GM06990 (cell line): Measurements from ENCODE around the gene SSC5D.

Experiments used
- DNase-seq: peaks from one replicate; pipeline ENCODE4 v3.0.0-alpha.2; 2011; ENCODE audit not compliant: insufficient read length; ENCODE audit errors: extremely low read depth
- H3K27me3 ChIP-seq: replicated peaks from 2 replicates; pipeline ENCODE4 v1.6.0; 2011; ENCODE audit warnings: low read length; ENCODE audit not compliant: control insufficient read depth, insufficient read depth
- H3K36me3 ChIP-seq: 2 replicates; pipeline ENCODE4 v1.5.1; 2011; ENCODE audit warnings: low read length; ENCODE audit not compliant: control insufficient read depth, insufficient read depth
- H3K4me3 ChIP-seq: replicated peaks from 2 replicates; pipeline ENCODE4 v1.5.1; 2011; ENCODE audit warnings: low read depth, mild to moderate bottlenecking, control low read depth, low read length
- TF ChIP-seq, protein P1 (sequence below): IDR thresholded peaks from 2 replicates; pipeline ENCODE4 v1.5.1; 2011; ENCODE audit warnings: low read length, control low read depth, mild to moderate bottlenecking, inconsistent platforms; ENCODE audit not compliant: insufficient read depth, poor library complexity, severe bottlenecking

The SSC5D gene

DNA sequence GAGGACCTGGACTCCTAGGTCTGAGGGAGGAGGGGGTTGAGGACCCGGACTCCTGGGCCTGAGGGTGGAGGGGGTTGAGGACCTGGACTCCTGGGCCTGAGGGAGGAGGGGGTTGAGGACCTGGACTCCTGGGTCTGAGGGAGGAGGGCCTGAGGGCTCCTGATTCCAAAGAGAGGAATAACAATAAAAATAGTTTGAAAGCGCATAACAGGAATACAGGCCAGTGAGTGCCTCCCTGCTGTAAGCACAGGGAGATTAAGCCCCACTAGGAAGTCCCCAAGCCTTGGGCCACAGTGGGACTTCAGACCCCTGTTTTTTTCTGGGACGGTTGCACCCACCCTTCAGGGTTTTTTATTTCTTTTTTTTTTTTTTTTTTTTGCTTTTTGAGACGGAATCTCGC, 49.9 kb downstream of the SSC5D start:
- no peak for DNase-seq
- no peaks in the 10 kb centered on the region for H3K36me3 ChIP-seq
- H3K4me3 ChIP-seq: no peak overlapping the region
- no peaks in the 10 kb centered on the region for H3K27me3 ChIP-seq
- TF ChIP-seq, protein P1, sequence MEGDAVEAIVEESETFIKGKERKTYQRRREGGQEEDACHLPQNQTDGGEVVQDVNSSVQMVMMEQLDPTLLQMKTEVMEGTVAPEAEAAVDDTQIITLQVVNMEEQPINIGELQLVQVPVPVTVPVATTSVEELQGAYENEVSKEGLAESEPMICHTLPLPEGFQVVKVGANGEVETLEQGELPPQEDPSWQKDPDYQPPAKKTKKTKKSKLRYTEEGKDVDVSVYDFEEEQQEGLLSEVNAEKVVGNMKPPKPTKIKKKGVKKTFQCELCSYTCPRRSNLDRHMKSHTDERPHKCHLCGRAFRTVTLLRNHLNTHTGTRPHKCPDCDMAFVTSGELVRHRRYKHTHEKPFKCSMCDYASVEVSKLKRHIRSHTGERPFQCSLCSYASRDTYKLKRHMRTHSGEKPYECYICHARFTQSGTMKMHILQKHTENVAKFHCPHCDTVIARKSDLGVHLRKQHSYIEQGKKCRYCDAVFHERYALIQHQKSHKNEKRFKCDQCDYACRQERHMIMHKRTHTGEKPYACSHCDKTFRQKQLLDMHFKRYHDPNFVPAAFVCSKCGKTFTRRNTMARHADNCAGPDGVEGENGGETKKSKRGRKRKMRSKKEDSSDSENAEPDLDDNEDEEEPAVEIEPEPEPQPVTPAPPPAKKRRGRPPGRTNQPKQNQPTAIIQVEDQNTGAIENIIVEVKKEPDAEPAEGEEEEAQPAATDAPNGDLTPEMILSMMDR: no peak

DNA sequence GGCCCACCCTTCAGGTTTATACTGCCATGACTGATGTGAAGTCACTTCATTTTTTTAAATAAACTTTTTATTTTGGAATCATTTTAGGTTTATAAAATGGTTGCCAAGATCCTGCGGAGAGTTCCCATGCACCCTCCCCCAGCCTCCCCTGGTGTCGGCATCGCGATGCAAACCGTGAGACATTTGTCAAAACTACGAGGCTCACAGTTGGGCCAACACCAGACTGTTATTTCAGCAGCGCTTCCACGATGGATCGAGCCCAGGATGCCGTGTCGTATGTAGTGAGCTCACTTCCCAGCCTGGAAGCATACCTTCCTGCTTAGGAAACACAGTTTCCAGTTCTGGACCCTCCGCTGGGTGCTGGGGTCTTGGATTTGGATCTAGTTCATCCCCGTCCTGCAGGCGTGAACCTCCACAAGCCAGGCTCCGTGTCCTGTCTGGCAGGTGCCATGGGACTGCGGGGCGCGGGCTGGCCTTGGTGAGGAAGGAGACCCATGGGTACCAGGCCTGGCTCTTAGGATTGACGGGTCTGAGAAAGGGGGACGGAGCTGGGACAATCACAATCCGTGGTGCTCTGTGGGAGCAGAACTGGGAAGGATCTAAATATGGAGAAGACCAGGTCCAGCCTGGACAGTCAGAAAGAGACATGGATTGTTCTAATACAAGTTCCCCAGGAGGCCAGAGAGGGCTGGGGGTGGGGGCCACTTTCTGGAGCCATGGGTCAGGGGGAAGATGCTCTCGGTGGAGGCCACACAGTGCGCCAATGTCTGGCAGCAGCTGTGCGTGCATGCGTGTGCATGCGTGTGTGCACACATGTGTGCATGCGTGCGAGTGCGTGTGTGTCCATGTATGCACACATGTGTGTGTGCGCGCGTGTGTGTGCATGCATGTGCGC, 51.1 kb downstream of the SSC5D start:
- H3K27me3 ChIP-seq: no peaks in the 10 kb centered on the region
- H3K36me3 ChIP-seq: no peaks in the 10 kb centered on the region
- DNase-seq: no peak
- H3K4me3 ChIP-seq: no peak overlapping the region
- TF ChIP-seq, protein P1: no peak

DNA sequence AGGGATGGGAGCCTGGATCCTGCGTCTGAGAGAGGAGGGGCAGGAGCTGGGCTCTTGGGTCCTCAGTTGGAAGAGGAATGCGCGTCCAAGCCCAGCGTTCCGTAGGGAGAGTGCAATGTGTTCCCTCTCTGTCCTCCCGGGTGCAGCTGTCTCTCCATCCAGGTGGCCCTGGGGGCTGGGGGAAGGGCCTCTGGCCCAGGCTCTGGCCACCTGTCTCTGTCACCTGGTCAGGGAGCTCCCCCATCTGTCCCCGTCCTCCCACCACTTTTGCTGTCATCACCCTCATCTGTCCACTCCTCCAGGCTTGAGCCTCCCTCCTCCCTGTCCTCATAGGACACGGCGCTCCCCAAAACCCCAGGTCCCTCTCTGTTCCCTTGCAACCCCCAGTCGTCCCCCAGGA, 52.4 kb downstream of the SSC5D start:
- Histone ChIP-seq H3K36me3 (no peaks in the 10 kb centered on the region), H3K27me3 (no peaks in the 10 kb centered on the region; the same call in 1 of the 2 replicates), H3K4me3 (no peak overlapping the region)
- TF ChIP-seq, protein P1: no peak
- DNase-seq: no peak

DNA sequence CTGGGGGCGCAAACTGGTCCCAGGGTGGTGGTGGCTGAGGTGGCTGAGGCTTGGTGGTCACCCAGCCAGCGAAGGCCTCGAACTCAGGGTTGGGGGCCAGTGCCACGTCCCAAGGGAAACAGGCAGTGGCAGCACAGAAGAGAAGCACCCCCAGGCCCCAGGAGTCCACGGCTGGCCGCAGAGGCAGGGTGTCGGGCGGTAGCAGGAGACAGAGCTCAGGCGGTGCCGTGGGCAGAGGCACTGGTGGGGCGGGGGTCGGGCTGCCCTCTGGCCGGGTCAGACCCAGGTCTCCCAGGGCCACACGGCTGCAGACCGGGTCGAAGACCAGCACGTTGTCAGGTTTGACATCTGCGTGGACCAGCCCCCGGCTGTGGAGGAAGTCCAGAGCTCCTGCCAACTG, 52.9 kb downstream of the SSC5D start:
- no peak overlapping the region for H3K4me3 ChIP-seq
- no peak for DNase-seq
- TF ChIP-seq, protein P1: no peak
- no peaks in the 10 kb centered on the region; the same call in 1 of the 2 replicates for H3K27me3 ChIP-seq
- no peaks in the 10 kb centered on the region for H3K36me3 ChIP-seq

DNA sequence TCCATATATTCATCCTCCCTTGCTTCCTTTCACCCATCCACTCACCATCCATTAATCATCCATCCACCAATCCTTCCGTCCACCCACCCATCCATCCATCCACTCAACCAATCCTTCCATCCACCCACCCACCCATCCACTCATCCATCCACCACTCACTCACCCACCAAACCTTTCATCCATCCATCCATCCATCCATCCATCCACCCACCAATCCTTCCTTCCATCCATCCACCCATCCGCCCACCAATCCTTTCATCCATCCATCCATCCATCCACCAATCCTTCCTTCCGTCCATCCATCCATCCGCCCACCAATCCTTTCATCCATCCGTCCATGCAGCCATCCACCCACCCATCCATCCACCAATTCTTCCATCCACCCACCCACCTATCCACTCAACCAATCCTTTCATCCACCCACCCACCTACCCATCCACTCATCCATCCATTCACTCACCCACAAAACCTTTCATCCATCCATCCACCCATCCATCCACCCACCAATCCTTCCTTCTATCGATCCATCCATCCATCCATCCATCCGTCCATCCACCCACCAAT, 54.1 kb downstream of the SSC5D start:
- no peaks in the 10 kb centered on the region for H3K36me3 ChIP-seq
- no peak for DNase-seq
- H3K4me3 ChIP-seq: no peak overlapping the region
- TF ChIP-seq, protein P1: no peak
- peaks cover 2% of the 10 kb centered on the region; the same call in 1 of the 2 replicates for H3K27me3 ChIP-seq
